Suprapubic skin (tissue), 4 donors: ENCODE data around the gene SRPRB. TPM values are rescaled to one million over a fixed set of nuclear protein-coding genes. Genes with fewer than 3 reads are reported as not detected.

Experiments
- DNase-seq, 2 donors: peaks; one replicate each; pipeline ENCODE4 v3.0.0-alpha.2; 2019; ENCODE audit warnings: low spot score in 2 of 2
- H3K27ac ChIP-seq: fragments of 200-600 bp; sonication (generic); one replicate; pipeline ENCODE4 v1.5.1; 2019
- H3K27me3 ChIP-seq: fragments of 200-600 bp; sonication (generic); one replicate; pipeline ENCODE4 v1.5.1; 2019
- H3K36me3 ChIP-seq: fragments of 200-600 bp; sonication (generic); one replicate; pipeline ENCODE4 v1.5.1; 2019
- H3K4me1 ChIP-seq: fragments of 200-600 bp; sonication (generic); one replicate; pipeline ENCODE4 v1.5.1; 2019
- H3K4me3 ChIP-seq: fragments of 200-600 bp; sonication (generic); one replicate; pipeline ENCODE4 v1.5.1; 2019; ENCODE audit warnings: mild to moderate bottlenecking
- H3K9me3 ChIP-seq: fragments of 200-600 bp; sonication (generic); one replicate; pipeline ENCODE4 v1.5.1; 2019
- EP300 ChIP-seq: sonication (generic); formaldehyde crosslinking; IDR thresholded peaks from one replicate; pipeline ENCODE4 v1.6.1; 2017; ENCODE audit warnings: antibody characterized with exemption
- POLR2A ChIP-seq, 2 donors: fragments of 450-650 bp; IDR thresholded peaks; one replicate each; pipeline ENCODE4 v1.6.1; 2017; ENCODE audit warnings: antibody characterized with exemption in 2 of 2, mild to moderate bottlenecking in 2 of 2, moderate library complexity in 2 of 2
- POLR2AphosphoS5 ChIP-seq, 3 donors: sonication (generic); formaldehyde crosslinking; IDR thresholded peaks; one replicate each; pipeline ENCODE4 v1.6.1; 2017; ENCODE audit warnings: antibody characterized with exemption in 3 of 3
- WGBS: methylation state at CpG from one replicate; pipeline ENCODE4 v1.1.5; 2018; 5-methylcytosine and 5-hydroxymethylcytosine counted together
- total RNA-seq, 4 donors: library from RNA; depleted of rRNA; stranded (reverse); fragments of >200 nt; gene quantifications; one replicate each; pipeline ENCODE4 v1.1.0, GENCODE V29; 2016
- TF ChIP-seq, protein P1 (sequence below), 2 donors: fragments of 200-600 bp in 1 of 2; fragments of 450-650 bp in 1 of 2; sonication (generic) in 1 of 2; IDR thresholded peaks; one replicate each; pipeline ENCODE4 v1.5.1; 2016 to 2019; ENCODE audit warnings: antibody characterized with exemption in 2 of 2, mild to moderate bottlenecking in 1 of 2, moderate library complexity in 1 of 2

SRPRB gene
- total RNA-seq, 4 donors from 2014 or later, result 21.1 to 36.5 (median 23.8) TPM

DNA sequence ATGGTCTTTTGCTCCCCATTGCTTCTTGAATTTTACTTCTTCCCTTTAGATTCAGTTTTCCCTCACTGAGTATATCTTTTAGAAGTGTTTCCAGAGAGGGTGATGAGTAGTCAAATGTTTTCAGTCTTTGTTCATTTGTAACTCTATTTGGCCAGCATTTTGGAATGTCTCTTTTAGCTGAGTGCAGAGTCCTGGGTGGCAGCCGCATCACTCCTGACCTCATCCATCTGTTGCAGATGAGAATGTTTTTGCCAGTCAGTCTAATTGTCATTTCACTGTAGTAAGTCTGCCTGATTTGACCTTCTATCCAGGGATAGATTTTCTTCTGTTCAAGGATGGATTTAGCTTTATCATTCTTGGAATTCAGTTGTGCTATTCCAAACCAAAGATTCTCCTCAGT, 7.3 kb downstream of the SRPRB start:
- DNase-seq, result no peak
- WGBS, result 78% methylated on average over 1 of the region's 1 CpG
- peaks cover 67% of the 10 kb centered on the region for H3K36me3 ChIP-seq
- TF ChIP-seq EP300 (no peak), POLR2AphosphoS5 (IDR thresholded peaks at IDR 0.05) (no peak), POLR2A (IDR thresholded peaks at IDR 0.05) (no peak)
- TF ChIP-seq, protein P1, sequence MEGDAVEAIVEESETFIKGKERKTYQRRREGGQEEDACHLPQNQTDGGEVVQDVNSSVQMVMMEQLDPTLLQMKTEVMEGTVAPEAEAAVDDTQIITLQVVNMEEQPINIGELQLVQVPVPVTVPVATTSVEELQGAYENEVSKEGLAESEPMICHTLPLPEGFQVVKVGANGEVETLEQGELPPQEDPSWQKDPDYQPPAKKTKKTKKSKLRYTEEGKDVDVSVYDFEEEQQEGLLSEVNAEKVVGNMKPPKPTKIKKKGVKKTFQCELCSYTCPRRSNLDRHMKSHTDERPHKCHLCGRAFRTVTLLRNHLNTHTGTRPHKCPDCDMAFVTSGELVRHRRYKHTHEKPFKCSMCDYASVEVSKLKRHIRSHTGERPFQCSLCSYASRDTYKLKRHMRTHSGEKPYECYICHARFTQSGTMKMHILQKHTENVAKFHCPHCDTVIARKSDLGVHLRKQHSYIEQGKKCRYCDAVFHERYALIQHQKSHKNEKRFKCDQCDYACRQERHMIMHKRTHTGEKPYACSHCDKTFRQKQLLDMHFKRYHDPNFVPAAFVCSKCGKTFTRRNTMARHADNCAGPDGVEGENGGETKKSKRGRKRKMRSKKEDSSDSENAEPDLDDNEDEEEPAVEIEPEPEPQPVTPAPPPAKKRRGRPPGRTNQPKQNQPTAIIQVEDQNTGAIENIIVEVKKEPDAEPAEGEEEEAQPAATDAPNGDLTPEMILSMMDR (IDR thresholded peaks at IDR 0.05), result no peak
- no peaks in the 10 kb centered on the region for H3K9me3 ChIP-seq
- H3K4me3 ChIP-seq, result no peak overlapping the region
- no peak overlapping the region for H3K27ac ChIP-seq
- no peaks in the 10 kb centered on the region for H3K4me1 ChIP-seq
- H3K27me3 ChIP-seq, result no peaks in the 10 kb centered on the region

DNA sequence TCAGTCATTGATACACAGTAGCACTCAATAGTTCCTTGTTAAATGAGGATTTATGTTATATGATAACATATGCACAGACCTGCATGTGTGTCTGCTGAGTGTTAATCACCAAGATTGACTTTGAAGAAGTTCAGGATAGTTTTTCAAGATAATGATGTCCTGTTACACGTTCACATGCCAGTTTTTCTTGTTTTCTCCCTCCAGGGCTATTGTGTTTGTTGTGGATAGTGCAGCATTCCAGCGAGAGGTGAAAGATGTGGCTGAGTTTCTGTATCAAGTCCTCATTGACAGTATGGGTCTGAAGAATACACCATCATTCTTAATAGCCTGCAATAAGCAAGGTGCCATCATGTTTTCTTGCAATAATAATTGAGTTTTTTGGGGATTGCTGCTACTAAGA, 9.8 kb downstream of the SRPRB start:
- DNase-seq, result no peak
- WGBS, result 56% methylated on average over 2 of the region's 2 CpGs
- Histone ChIP-seq H3K27me3 (no peaks in the 10 kb centered on the region), H3K27ac (no peak overlapping the region), H3K4me3 (no peak overlapping the region), H3K36me3 (peaks cover 67% of the 10 kb centered on the region), H3K4me1 (peaks cover 7% of the 10 kb centered on the region), H3K9me3 (no peaks in the 10 kb centered on the region)
- TF ChIP-seq, protein P1 (IDR thresholded peaks at IDR 0.05), result no peak
- TF ChIP-seq EP300 (no peak), POLR2AphosphoS5 (IDR thresholded peaks at IDR 0.05) (no peak), POLR2A (IDR thresholded peaks at IDR 0.05) (no peak)

DNA sequence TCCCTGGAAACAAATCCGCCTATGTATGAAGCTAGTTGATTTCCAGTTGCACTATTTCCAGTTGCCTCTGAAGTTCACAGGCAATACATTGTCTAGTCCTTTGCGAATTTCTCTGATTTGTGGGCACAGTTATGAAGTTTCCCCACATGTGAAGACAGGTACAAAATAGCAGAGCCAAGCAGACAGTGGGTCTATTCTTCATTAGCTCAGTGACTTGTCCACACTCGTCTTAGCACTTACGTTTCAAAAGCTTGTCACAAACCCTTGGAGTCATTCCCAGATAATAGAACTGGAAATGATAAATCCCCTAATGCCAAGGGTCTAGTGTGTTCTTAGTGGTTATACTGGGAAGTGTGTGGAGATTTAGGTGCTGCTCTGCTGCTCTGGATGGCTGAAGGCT, 14.5 kb downstream of the SRPRB start:
- DNase-seq, result no peak
- no peak overlapping the region for H3K27ac ChIP-seq
- H3K4me3 ChIP-seq, result no peak overlapping the region
- H3K27me3 ChIP-seq, result no peaks in the 10 kb centered on the region
- TF ChIP-seq POLR2A (IDR thresholded peaks at IDR 0.05) (no peak), POLR2AphosphoS5 (IDR thresholded peaks at IDR 0.05) (no peak)
- TF ChIP-seq, protein P1 (IDR thresholded peaks at IDR 0.05), result no peak
- WGBS, result 72% methylated on average over 4 of the region's 4 CpGs
- no peaks in the 10 kb centered on the region for H3K9me3 ChIP-seq
- H3K36me3 ChIP-seq, result peaks cover 82% of the 10 kb centered on the region
- peaks cover 17% of the 10 kb centered on the region for H3K4me1 ChIP-seq

DNA sequence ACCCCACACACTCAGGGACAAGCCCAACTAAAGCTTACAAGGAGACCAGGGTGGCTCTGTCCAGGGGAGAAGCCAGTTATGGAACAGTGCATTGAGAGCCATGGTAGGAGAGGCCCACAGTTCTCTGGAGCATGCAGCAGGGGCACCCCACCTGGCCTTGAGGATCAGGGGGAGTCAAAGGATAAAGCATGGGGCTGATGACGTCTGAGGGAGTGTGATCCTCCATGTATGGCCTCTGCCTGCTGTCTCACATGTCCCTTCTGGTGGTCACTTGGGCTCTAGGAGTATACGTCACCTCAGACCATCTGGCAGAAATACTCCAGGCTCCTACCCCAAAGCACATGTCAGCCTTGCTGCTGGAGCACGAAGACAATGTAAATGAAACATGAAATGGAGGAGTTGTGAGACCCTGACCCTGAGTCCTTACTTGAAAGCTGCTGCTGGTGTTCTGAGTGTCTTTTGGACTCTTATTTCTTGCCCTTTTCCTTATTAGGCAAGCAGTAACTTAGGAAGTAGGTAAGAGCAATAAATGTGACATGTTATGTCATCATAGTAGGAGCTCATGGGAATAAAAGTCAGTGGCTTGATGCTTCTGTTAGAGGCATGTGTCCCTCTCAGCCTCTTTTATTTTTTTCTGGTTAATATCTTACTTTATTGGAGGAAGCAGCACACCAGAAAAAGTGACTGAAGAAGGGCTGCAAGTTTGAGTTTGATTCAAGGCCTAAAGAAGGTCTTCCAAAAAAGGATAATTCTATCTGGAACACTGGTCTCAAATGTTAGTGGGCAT, 15.5 kb downstream of the SRPRB start:
- Histone ChIP-seq H3K36me3 (peaks cover 73% of the 10 kb centered on the region), H3K9me3 (no peaks in the 10 kb centered on the region), H3K27me3 (no peaks in the 10 kb centered on the region), H3K4me3 (no peak overlapping the region), H3K27ac (no peak overlapping the region), H3K4me1 (peaks cover 17% of the 10 kb centered on the region)
- TF ChIP-seq EP300 (no peak), POLR2AphosphoS5 (IDR thresholded peaks at IDR 0.05) (no peak), POLR2A (IDR thresholded peaks at IDR 0.05) (no peak)
- TF ChIP-seq, protein P1 (IDR thresholded peaks at IDR 0.05), result no peak
- WGBS, result 86% methylated on average over 3 of the region's 3 CpGs
- no peak for DNase-seq

DNA sequence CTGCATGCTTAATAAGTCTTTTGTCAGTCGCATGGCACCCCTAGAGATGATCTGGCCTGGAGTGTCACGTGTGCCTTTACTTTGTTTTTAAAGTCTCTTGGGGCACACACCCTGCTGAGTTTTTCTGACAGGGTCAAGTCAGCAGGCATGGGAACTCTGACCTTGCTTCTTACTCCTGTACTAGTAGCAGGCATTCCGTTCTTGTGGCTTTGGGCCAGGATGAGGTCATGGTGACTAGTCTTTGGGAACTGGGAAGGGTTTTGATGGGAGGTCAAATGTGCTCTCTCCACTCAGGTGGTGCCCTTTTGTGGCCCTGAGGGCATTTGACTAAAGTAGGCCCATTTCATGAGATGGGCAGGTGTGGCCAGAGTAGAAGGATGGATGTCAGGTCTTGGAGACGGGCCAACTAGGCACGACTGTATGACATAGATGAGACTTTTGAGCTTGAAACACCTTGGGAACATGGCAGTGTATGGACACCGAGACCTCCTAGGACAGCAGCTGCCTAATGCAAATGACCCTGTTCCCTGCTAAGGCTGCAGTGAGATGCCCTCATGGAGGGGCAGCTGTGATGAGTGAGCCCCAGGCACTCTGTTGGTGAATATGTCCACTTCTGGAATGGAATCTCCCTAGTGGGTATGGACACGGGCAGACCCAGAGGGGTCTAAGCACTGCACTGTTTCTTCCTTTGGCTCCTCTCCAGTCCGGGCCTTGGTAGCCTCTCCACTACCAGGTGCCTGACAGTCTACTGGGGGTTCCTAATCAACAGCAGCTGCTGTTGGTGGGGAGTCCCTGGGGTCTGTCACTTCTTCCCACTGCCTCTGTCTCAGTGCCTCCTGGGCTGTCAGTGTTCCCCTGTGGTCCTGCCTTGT, 16.4 kb downstream of the SRPRB start:
- Histone ChIP-seq H3K4me1 (peaks cover 17% of the 10 kb centered on the region), H3K9me3 (no peaks in the 10 kb centered on the region), H3K36me3 (peaks cover 65% of the 10 kb centered on the region), H3K27me3 (no peaks in the 10 kb centered on the region), H3K4me3 (no peak overlapping the region), H3K27ac (no peak overlapping the region)
- WGBS, result 85% methylated on average over 8 of the region's 8 CpGs
- no peak for DNase-seq
- TF ChIP-seq POLR2A (IDR thresholded peaks at IDR 0.05) (no peak), EP300 (no peak), POLR2AphosphoS5 (IDR thresholded peaks at IDR 0.05) (no peak)
- TF ChIP-seq, protein P1 (IDR thresholded peaks at IDR 0.05), result no peak
